NCI-H460 (cell line): ENCODE measurements around the gene APOL4. TPM values are rescaled to one million over a fixed set of nuclear protein-coding genes. Genes with fewer than 3 reads are reported as not detected.
"Not testable (repeated sequence)": the region's sequence is repeated elsewhere in the genome, so short reads cannot be mapped to it uniquely, and the experiment has no call there.

Source experiments
- DNase-seq: peaks from one replicate; pipeline ENCODE4 v3.0.0-alpha.2; 2016; ENCODE audit warnings: low read depth; ENCODE audit errors: extremely low read depth
- total RNA-seq: library from RNA; depleted of rRNA; stranded (reverse); fragments of >200 nt; shearing (Covaris generic); gene quantifications from 2 replicates; pipeline ENCODE4 v1.2.3, GENCODE V29; 2014

Gene APOL4
- total RNA-seq, 1 experiment from 2014 or later = not detected

- DNase-seq = not testable (repeated sequence)
Observed at GRCh38 chr22:36209488-36209908, 7.9 kb upstream of the APOL4 start.

GRCh38 chr22:36208914-36209313 lies 7.3 kb upstream of the APOL4 start:
- DNase-seq = no peak

GRCh38 chr22:36208162-36208765 lies 6.7 kb upstream of the APOL4 start:
- DNase-seq = no peak

GRCh38 chr22:36206255-36206654 lies 4.6 kb upstream of the APOL4 start:
- DNase-seq = no peak

GRCh38 chr22:36205573-36205972 lies 4.0 kb upstream of the APOL4 start:
- not testable (repeated sequence) for DNase-seq

- DNase-seq = no peak
Observed at GRCh38 chr22:36204632-36205015, 3.0 kb upstream of the APOL4 start.

- DNase-seq = no peak
Observed at GRCh38 chr22:36204001-36204631, 2.5 kb upstream of the APOL4 start.

GRCh38 chr22:36203441-36203840 lies 1.8 kb upstream of the APOL4 start:
- DNase-seq = not testable (repeated sequence)

GRCh38 chr22:36202906-36203305 lies 1.3 kb upstream of the APOL4 start:
- not testable (repeated sequence) for DNase-seq

- DNase-seq = not testable (repeated sequence)
Observed at GRCh38 chr22:36201025-36201424, 584 bp downstream of the APOL4 start.

GRCh38 chr22:36199001-36199551 lies 2.5 kb downstream of the APOL4 start:
- no peak for DNase-seq

GRCh38 chr22:36198536-36198935 lies 3.1 kb downstream of the APOL4 start:
- no peak for DNase-seq

- no peak for DNase-seq
Observed at GRCh38 chr22:36197514-36198146, 4.0 kb downstream of the APOL4 start.

- DNase-seq = no peak
Observed at GRCh38 chr22:36197065-36197440, 4.6 kb downstream of the APOL4 start.

GRCh38 chr22:36196254-36197064 lies 5.2 kb downstream of the APOL4 start:
- DNase-seq = no peak

GRCh38 chr22:36194971-36195370 lies 6.6 kb downstream of the APOL4 start:
- DNase-seq = peak; percentile 32

GRCh38 chr22:36194385-36194784 lies 7.2 kb downstream of the APOL4 start:
- DNase-seq = no peak

GRCh38 chr22:36193577-36193976 lies 8.0 kb downstream of the APOL4 start:
- DNase-seq = no peak

GRCh38 chr22:36193171-36193570 lies 8.4 kb downstream of the APOL4 start:
- no peak for DNase-seq

GRCh38 chr22:36192542-36192941 lies 9.1 kb downstream of the APOL4 start:
- DNase-seq = no peak
